Stimulated activated CD8-positive, alpha-beta memory T cell treated with anti-CD3 and anti-CD28 coated beads, Interleukin-7, amount 100 ng/mL, for 4 hours (primary cell): ENCODE data around the gene ADM.

ENCODE experiments used
- DNase-seq, 2 donors: peaks; one replicate each; pipeline ENCODE4 v3.0.0-alpha.2; 2020; ENCODE audit warnings: low read depth in 2 of 2

Gene ADM

DNA sequence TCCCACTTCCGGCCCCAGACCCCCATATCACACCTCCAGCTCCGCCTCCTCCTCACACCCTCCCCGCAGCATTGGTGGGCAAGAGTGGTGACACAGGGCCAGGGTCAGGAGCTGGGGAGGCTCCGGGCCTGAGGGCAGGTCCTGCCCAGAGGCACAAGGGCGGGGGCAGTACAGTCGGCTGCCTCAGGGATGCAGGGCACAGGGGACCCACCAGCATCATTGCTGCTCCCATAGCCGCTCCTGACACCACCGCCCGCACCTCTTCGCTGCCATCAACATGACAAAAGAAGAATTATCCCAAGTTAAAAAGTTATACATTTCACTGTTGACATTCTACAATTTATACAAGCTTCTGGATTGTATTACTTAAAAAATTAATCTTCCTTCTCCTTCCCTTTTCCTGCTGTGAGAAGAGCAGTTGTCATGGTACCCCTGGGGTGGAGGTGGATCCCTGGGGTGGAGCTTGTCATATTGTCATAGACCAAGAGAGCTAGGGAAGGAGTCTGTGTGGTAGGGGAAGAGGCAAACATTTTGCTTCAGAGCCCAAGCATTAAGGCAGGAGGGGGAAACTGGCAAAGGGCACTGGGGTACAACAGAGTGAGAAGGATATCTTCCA, 15.0 kb upstream of the ADM start:
- DNase-seq, result no peak

DNA sequence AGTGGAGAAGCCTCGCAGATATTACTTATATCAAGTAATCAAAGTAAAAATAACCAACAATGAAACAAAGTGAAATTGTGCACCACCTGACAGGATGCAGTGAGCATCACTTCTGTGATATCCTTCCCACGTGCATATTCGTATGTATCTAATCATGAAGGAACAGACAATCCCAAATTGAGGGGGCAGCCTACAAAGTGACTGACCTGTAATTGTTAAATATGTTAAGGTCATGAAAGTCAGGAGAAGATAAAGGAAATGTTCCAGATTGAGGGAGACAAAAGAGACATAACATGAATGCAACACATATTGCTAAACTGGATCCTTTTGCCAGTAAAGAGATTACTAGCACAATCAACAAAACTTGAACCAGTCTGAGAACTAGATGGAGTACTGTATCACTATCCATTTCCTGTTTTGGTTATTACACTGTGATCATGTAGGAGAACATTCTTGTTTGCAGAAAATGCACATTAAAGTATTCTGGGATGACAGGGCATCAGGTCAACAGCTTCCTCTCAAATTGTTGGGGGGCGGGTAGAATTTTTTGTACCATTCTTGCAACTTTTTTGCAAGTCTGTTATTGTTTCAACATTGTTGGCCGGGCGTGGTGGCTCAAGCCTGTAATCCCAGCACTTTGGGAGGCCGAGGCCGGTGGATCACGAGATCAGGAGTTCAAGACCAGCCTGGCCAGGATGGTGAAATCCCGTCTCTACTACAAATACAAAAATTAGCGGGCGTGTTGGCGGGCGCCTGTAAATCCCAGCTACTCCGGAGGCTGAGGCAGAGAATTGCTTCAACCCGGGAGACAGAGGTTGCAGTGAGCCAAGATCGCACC, 12.9 kb upstream of the ADM start:
- DNase-seq, result no peak

DNA sequence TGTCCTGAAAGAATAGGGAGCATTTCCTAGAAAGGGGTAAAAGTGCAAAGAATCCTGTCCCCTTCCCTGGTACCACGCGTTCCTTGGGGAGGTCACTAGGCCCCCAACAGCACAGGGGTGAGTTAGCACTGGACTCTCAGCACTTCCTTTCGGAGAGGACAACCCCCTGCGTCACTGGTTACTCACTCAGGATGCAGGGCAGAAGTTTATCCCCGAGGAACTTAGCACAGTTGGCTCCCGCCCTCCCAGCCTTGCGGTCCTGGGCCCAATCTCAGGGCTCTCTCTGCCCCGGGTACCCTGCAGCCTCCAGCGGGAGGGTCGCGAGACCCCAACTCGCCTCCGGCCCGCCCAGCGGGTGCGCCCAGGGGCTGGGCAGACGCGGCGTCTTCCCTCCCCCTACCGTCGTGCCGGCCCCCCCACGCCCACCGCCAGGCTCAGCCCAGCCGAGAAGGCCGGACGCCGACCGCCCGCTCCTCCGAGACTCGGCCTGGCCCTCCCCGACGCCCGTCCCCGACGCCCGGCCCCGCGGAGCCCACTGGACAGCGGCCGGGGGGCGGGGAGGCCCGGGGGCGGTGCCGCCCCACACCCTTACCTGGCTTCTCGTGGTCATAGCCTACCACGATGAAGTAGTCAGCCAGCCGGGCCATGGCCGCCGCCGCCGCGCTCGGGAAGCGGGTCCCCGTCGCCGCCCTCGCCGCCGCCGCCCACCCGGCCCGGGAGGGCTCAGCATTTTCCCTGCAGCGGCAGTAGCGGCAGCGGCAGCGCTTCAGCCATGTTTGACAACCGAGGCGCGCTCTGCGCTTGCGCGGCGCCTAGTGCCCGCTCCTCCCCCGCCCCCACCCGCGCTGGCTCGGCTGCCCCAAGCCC, 11.2 kb upstream of the ADM start, which contains the start of gene SBF2:
Gene SBF2, minus strand, starts transcription at position 797 of the 867 bp plus-strand sequence. Its CDS starts 150 bp downstream, at position 647.
- peak in 1 of 2 donors; percentile 76 for DNase-seq

DNA sequence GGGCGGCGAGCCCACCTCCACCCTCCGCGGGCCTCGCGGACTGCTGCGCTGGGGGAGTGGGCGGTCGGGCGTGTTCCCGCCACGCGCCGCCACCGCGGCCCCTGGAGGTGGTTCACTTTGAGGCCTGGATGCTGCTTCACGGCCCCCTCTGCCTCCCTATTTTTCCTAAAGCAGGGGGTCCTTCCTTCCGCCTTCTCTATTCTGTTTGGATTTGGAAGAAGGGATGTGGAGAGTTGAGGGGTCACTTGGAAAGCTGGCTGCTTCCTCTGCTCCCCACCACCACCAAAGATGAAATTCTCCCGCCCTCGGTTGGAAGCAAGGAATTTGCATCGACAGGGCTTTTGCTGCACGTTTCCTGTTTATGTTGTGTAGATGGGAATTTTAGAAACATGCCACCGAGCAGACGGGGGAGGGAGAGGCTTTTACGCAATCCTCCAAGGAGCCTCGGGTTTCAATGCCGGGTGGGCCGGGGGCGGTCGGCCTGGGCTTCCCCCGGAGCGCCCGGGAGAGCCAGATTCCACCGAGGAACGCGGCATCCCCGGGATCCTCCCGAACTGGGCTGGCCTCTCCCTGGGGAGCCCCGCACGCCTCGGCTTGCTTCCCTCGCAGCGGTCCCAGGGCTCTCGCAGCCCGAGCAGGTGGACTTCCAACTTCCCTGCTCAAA, 10.5 kb upstream of the ADM start:
- DNase-seq, result no peak

DNA sequence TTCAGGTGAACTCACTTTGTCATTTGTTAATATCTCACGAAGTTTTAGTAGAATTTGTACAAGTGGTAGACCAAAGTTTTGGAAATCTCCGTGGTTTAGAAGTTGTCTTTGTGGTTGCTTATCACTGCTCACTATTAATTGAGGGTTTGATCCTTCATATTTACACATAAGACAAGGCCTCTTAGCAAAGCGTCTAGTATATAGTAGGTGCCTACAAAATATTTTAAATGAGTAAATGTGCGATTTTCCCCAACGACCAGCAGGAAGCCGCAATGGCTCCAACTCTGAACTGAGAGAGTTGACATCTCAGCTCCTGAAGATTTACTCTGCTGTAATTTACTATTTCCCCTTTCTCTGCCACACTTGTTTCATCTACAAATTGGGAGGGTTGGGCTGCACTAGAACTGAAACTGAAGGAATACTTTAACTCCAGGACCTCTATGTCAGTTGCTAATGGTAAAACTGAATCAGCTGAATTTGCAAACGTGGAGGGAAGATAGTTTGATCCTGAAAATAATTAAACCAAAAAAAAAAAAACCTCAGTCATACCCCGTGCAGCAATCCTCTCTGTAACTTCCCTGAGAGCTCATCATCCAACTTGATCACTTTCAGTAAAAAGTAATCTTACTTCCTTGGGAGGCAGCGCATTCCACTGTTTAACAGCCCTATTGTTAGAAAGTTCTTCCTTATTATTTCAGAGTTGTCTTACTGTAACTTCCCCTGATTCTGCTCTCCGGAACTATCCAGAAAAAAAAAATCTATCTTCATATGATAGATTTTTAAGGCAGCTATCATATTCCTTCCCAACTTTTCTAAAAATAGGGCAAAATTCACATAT, 9.6 kb upstream of the ADM start:
- DNase-seq, result no peak

DNA sequence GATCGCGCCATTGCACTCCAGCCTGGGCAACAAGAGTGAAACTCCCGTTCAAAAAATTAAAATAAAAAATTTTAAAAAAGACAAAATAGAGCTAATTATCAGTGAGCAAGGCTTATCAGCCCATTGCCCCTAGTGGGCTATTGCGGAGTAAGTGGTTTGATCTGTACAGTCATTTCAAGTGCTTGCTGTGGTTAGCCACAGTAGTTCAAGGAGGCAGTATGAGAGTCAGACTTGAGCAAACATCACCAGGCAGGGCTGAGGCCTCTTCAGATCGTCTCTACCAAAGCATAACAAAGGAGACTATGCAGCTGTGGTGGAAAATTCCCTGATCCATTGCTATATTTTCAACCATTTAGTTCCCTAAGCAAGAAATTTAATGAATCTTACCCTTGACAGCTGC, 6.5 kb upstream of the ADM start:
- peak in 1 of 2 donors; percentile 25 for DNase-seq

DNA sequence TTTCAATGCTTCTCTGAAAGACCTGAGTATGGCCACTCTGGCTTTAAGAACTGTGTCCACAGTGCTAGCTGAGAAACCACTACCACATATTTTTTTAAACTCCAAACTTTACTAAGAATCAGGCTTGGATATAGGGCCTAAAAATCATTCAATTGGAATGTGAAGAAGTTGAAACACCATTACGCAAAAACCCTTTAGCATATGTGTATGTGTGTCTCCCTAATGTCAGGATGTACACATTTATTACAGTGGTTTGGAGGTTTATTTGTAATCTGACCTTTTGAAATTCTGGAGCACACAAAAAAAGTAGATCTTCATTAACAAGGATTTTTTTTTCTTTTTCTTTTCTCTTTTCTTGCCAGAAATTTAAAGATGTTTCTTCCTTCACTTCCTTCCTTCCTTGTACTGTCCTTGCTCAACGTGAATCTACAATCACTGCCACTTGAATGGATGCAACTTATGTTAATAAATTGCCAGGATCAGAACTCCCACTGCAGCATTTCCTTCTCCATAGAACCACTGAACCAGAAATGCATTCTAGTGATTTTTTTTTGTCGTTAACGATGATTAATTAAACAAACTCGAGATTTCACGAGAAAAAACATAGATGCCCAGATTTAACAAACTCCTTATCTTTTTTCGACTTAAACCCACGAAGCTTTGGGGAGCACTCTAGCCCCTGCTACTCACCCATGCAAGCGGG, 3.1 kb upstream of the ADM start:
- DNase-seq, result no peak

DNA sequence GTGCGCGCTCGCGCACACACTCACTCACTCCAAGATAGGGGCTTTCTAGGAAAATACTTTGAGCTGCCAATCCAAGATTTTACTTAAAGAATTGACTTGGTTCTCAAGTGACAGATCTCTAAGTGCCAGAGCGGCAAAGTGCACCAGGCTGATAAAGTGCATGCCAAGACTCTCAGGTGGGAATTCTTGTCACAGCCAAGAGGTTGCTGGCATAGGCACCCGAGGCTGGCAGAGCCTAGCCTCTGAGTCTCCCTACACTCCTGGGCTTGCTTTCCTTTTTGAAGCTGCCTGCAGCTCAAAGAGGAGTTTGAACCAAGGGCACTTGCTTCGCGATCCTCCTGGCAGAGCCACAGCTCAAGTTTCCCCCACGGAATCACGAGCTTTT, 2.5 kb upstream of the ADM start:
- DNase-seq, result no peak

DNA sequence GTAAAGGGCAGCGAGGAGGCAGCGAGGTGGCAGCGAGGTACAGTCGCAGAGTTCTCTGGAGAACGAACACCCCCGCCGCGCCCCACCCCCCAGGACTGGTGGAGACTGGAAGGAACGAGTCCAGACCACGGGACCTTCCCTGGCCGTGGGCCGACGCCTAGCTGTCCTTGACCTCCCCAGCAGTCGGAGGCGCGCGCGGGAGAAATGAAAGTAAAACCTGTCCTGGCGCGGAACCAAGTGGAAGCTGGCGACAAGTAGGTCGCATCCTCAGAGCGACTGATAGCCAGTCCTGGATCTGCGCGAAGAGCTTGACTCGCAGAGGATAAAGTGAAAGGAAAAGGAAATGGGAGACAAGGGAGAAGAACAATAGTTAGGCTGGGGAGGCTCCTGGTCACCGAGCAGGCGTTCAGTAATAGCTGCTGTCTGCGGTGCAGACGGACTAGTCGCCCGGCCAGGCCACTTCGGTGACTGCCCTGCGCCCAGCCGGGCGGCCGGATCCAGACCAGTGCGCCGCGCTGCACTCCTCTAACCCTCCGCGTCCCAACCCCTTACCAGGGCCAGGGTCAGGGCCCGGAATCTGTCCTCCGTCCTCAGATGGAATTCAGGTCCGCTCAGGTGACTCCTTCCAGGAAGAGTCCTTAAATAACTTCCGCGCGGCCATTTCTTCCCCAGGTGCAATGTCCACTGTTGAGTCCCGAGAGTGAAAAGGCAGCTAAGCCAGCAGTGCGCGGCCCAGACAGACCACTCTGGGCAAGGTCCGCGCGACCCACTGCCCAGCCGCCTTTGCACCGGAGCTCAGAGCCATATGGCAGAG, 1.9 kb upstream of the ADM start:
- peak in 1 of 2 donors; percentile 55 for DNase-seq

DNA sequence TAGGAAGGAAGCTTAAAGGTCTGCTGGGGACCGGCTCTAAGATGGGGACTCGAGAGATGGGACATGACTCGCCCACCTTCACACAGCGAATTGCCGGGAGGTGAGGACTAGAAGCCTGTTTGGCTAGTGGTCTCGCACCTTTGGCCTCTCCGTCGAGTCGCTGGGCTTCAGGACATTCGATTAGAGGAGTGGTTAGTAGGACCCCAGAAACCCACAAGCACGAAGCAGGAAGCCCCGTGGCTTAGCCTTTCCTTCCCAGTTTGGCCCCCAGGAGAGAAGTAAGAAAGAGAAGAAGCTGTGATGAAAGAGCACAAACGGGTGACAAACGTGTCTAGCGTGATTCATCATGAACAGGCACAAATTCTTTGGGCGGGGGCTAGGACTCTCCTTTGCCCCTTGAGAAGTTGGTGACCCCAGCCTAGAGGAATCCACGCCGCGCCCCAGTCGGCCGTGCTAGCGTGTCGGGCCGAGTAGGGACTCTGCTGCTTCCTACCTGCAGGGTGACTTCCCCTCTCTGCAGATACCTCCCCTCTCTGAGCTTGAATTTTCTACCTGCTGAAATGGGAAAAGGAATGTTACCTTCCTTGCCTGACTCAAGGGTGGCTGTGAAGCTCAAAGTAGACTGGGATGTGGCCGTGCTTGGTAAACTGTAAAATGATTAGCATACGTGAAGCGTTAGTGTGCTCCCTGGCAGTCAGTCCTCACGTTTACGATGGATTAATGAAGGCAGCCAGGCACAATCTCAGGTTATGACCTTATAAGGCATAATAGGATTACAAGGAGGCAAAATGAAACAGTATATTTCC, 1.1 kb upstream of the ADM start:
- DNase-seq, result no peak

DNA sequence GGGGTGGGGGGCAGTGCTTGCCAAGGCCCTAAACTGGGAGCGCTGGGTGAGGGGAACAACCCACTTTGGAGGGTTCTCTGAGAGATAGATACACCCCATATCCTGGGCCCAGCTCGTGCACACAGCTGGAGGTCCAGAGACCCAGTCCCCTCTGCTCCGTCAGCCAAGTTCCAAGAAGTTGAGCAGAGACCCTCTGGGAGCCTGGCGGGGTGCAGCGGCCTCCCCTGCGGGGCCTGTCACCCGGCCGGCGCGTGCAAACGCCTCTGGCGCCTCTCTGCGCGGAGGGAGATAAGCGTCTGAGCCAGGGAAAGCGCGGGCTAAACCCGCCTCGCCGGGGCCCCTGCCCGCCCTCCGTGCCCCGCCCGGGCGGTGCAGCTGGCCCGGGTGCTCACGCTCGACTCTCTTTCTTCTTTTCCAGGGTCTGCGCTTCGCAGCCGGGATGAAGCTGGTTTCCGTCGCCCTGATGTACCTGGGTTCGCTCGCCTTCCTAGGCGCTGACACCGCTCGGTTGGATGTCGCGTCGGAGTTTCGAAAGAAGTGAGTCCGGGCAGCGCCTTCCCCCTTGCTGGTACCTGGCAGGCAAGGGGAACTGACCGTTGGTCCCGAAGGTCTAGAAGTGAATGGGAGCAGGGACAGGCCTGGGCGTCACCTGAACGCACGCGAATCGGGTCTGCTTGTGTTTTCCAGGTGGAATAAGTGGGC, 540 bp downstream of the ADM start:
- DNase-seq, result no peak

DNA sequence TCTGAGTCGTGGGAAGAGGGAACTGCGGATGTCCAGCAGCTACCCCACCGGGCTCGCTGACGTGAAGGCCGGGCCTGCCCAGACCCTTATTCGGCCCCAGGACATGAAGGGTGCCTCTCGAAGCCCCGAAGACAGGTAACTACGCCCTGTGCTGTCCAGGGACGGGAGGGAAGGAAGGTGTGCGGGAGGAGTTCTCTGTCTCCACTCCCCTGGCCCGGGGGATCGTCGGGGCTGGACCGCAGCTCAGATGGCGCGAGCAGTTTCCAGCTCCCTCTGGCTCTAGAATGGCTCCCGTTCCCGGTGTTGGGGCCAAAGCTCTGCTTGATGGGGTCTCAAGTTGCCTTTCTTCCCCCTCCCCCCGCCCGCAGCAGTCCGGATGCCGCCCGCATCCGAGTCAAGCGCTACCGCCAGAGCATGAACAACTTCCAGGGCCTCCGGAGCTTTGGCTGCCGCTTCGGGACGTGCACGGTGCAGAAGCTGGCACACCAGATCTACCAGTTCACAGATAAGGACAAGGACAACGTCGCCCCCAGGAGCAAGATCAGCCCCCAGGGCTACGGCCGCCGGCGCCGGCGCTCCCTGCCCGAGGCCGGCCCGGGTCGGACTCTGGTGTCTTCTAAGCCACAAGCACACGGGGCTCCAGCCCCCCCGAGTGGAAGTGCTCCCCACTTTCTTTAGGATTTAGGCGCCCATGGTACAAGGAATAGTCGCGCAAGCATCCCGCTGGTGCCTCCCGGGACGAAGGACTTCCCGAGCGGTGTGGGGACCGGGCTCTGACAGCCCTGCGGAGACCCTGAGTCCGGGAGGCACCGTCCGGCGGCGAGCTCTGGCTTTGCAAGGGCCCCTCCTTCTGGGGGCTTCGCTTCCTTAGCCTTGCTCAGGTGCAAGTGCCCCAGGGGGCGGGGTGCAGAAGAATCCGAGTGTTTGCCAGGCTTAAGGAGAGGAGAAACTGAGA, 1.4 kb downstream of the ADM start:
- no peak for DNase-seq

DNA sequence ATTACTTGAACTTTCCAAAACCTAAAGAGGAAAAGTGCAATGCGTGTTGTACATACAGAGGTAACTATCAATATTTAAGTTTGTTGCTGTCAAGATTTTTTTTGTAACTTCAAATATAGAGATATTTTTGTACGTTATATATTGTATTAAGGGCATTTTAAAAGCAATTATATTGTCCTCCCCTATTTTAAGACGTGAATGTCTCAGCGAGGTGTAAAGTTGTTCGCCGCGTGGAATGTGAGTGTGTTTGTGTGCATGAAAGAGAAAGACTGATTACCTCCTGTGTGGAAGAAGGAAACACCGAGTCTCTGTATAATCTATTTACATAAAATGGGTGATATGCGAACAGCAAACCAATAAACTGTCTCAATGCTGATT, 2.1 kb downstream of the ADM start:
- no peak for DNase-seq

DNA sequence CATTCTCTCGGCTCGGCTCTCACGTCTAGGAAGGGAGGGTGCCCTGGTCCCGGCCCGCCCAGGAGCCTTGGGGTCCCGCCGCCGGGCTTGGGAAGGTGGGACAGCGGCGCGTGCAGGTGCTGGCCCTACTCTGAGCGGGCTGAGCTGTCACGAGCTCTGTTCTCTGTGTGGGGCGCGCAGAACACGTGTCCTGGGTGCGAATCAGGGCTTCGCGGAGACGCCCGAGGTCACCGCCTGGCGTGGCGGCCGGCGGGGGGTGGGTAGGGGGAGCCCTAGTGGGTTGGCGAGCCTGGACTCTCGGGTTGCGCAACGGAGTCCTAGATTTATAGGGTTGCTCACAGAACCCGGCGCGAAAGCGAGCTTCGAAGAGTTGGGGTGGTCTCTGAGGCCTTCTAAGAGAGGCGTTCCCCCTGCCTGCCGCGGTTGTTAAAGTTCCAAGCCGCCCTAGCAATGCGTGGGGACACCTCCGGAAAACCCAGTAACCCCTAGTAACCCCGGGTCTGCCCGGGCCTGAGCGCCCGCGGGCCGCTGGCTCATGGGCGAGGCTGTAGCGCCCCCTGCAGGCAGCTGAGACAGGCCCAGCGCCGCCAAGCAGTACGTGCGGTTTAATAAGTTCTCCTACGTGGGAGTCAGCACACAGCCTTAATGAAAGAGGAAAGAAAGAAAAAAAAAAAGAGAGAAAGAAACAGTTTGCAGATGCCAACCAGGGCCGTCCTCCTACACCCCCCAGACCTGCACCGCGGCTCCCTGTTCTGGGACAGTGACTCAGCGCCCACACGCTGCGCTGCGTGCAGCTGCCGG, 2.7 kb downstream of the ADM start:
- peak; percentile 73 to 83 for DNase-seq

DNA sequence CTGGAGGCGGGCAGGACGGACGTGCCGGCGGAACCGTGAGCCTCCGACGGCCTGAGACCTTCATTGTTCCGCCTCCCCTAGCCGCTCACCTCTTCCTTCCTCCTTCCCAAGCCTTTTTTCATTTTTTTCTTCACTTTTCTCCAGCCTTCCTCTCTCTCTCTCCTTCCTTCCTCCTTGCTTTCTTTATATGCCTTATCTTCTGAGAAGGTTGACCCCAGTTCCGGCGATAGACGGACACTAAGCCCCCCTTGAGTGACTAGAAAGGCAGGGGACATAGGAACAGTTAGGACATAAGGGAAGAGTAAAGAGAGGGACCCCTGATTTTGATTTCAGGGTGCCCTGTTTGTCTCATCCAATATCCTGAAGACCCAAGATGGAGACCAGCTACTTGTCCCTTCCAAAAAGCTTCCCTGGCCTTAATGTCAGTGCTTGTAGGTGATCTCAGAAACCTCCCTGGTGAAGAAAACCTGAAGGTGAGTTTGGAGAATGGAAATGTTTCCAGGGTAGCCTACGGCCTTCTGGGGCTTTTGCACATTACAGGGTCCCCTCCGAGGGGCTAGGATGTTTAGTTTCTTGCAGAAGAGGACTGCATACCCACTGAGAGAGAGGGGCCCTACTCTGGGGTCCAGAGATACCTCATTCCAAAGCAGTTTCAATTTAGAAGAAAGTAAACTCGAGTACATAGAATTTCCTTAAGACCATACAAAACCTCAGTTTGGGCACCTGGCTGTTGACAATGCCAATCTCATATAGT, 3.5 kb downstream of the ADM start:
- no peak for DNase-seq
